ENCODE data around the gene ITGA11. TPM values are rescaled to one million over a fixed set of nuclear protein-coding genes. Genes with fewer than 3 reads are reported as not detected.

The ITGA11 gene
- total RNA-seq, 1 donor from 2014 or later, result 193 TPM

DNA sequence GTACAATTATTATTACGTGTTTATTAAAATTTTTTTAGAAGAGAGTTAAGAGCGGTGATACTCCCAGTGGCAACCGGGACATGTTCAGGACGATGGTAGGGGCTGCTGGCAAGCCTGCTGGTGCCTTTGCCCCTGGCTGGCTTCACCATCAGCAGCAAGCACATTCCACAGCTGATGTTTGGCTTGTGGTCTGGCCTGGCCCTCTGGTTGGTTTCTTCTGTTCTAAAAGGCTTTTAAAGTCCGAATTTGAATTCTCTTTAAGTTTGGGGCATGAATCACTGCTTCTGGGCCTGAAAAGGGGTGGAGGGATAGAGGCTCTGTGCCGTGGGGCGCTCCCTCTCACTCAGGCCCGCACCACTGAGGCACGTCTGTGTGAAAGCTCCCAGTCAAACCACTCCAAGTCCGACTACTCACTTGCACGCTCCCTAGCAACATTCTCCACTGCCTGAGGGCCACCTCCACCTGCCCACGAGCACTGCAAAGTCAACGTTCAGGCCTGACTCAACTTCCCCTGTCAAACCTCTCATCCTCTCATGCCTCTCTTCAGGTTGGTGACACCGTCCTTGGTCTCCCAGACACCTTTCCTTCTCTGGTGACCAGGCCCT is 10.1 kb downstream of the ITGA11 start:
- TF ChIP-seq, protein P1, sequence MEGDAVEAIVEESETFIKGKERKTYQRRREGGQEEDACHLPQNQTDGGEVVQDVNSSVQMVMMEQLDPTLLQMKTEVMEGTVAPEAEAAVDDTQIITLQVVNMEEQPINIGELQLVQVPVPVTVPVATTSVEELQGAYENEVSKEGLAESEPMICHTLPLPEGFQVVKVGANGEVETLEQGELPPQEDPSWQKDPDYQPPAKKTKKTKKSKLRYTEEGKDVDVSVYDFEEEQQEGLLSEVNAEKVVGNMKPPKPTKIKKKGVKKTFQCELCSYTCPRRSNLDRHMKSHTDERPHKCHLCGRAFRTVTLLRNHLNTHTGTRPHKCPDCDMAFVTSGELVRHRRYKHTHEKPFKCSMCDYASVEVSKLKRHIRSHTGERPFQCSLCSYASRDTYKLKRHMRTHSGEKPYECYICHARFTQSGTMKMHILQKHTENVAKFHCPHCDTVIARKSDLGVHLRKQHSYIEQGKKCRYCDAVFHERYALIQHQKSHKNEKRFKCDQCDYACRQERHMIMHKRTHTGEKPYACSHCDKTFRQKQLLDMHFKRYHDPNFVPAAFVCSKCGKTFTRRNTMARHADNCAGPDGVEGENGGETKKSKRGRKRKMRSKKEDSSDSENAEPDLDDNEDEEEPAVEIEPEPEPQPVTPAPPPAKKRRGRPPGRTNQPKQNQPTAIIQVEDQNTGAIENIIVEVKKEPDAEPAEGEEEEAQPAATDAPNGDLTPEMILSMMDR (IDR thresholded peaks at IDR 0.05; ENCODE audit: insufficient read depth, low read depth, low read length), result no peak
- no peak for TF ChIP-seq EZH2 (IDR thresholded peaks at IDR 0.05; ENCODE audit: insufficient read depth, low read length)
- Mint-ChIP-seq H3K27ac (ENCODE audit: unreplicated experiment) (peak overlapping the region; percentile 67), H3K27me3 (ENCODE audit: low read depth, unreplicated experiment) (no peaks in the 10 kb centered on the region), H3K36me3 (ENCODE audit: low read depth, unreplicated experiment) (peaks cover 39% of the 10 kb centered on the region), H3K9me3 (ENCODE audit: unreplicated experiment) (no peaks in the 10 kb centered on the region), H3K4me3 (ENCODE audit: unreplicated experiment) (peak overlapping the region; percentile 64), H3K4me1 (ENCODE audit: low read depth, unreplicated experiment) (peaks cover 89% of the 10 kb centered on the region)
- Histone ChIP-seq H3K4me1 (ENCODE audit: insufficient read depth, low read length) (peaks cover 50% of the 10 kb centered on the region), H3K79me2 (ENCODE audit: insufficient read depth, low read length) (peaks cover 93% of the 10 kb centered on the region), H3K9me3 (ENCODE audit: insufficient read depth, low read depth, low read length) (no peaks in the 10 kb centered on the region), H3K27ac (ENCODE audit: low read depth, low read length) (peak overlapping the region; percentile 34), H3K27me3 (ENCODE audit: insufficient read depth, low read length) (no peaks in the 10 kb centered on the region), H3K36me3 (ENCODE audit: insufficient read depth, low read length) (no peaks in the 10 kb centered on the region), H3K4me2 (ENCODE audit: low read length) (peak overlapping the region; percentile 60), H4K20me1 (ENCODE audit: insufficient read depth, low read length) (peaks cover 94% of the 10 kb centered on the region), H3K9ac (ENCODE audit: low read length) (no peak overlapping the region), H2AFZ (ENCODE audit: low read depth, low read length) (no peak overlapping the region), H3K4me3 (ENCODE audit: insufficient read depth, low read depth, low read length) (no peak overlapping the region)
- FAIRE-seq, result peak; percentile 34
- peak; percentile 78 for DNase-seq (ENCODE audit: low read depth)

- Histone ChIP-seq H4K20me1 (ENCODE audit: insufficient read depth, low read length) (peaks cover 96% of the 10 kb centered on the region), H3K4me1 (ENCODE audit: insufficient read depth, low read length) (peaks cover 49% of the 10 kb centered on the region), H3K9ac (ENCODE audit: low read length) (peak overlapping the region; percentile 31), H3K36me3 (ENCODE audit: insufficient read depth, low read length) (no peaks in the 10 kb centered on the region), H2AFZ (ENCODE audit: low read depth, low read length) (no peak overlapping the region), H3K79me2 (ENCODE audit: insufficient read depth, low read length) (peaks cover 92% of the 10 kb centered on the region), H3K27ac (ENCODE audit: low read depth, low read length) (peak overlapping the region; percentile 34), H3K9me3 (ENCODE audit: insufficient read depth, low read depth, low read length) (no peaks in the 10 kb centered on the region), H3K4me2 (ENCODE audit: low read length) (peak overlapping the region; percentile 60), H3K4me3 (ENCODE audit: insufficient read depth, low read depth, low read length) (no peak overlapping the region), H3K27me3 (ENCODE audit: insufficient read depth, low read length) (no peaks in the 10 kb centered on the region)
- H3K36me3 Mint-ChIP-seq (ENCODE audit: low read depth, unreplicated experiment), result peaks cover 39% of the 10 kb centered on the region
- H3K4me1 Mint-ChIP-seq (ENCODE audit: low read depth, unreplicated experiment), result peaks cover 87% of the 10 kb centered on the region
- H3K9me3 Mint-ChIP-seq (ENCODE audit: unreplicated experiment), result no peaks in the 10 kb centered on the region
- no peak for DNase-seq (ENCODE audit: low read depth)
- peak overlapping the region; percentile 94 for H3K27ac Mint-ChIP-seq (ENCODE audit: unreplicated experiment)
- FAIRE-seq, result no peak
- H3K4me3 Mint-ChIP-seq (ENCODE audit: unreplicated experiment), result no peak overlapping the region
- no peaks in the 10 kb centered on the region for H3K27me3 Mint-ChIP-seq (ENCODE audit: low read depth, unreplicated experiment)
- TF ChIP-seq EZH2 (IDR thresholded peaks at IDR 0.05; ENCODE audit: insufficient read depth, low read length), result no peak
- TF ChIP-seq, protein P1 (IDR thresholded peaks at IDR 0.05; ENCODE audit: insufficient read depth, low read depth, low read length), result no peak
Measured at GRCh38 chr15:68421115-68421551, 10.8 kb downstream of the ITGA11 start.

- DNase-seq (ENCODE audit: low read depth) (no peak), FAIRE-seq (no peak)
- H3K27me3 ChIP-seq (ENCODE audit: insufficient read depth, low read length), result no peaks in the 10 kb centered on the region
- H4K20me1 ChIP-seq (ENCODE audit: insufficient read depth, low read length), result peaks cover 97% of the 10 kb centered on the region
- no peak overlapping the region for H3K27ac ChIP-seq (ENCODE audit: low read depth, low read length)
- peak overlapping the region; percentile 31 for H3K4me2 ChIP-seq (ENCODE audit: low read length)
- no peak overlapping the region for H3K4me3 ChIP-seq (ENCODE audit: insufficient read depth, low read depth, low read length)
- Mint-ChIP-seq H3K4me3 (ENCODE audit: unreplicated experiment) (peak overlapping the region; percentile 62), H3K9me3 (ENCODE audit: unreplicated experiment) (no peaks in the 10 kb centered on the region), H3K36me3 (ENCODE audit: low read depth, unreplicated experiment) (peaks cover 45% of the 10 kb centered on the region), H3K4me1 (ENCODE audit: low read depth, unreplicated experiment) (peaks cover 85% of the 10 kb centered on the region), H3K27me3 (ENCODE audit: low read depth, unreplicated experiment) (peaks cover under 1% of the 10 kb centered on the region), H3K27ac (ENCODE audit: unreplicated experiment) (peak overlapping the region; percentile 66)
- no peaks in the 10 kb centered on the region for H3K9me3 ChIP-seq (ENCODE audit: insufficient read depth, low read depth, low read length)
- peaks cover 49% of the 10 kb centered on the region for H3K4me1 ChIP-seq (ENCODE audit: insufficient read depth, low read length)
- H3K9ac ChIP-seq (ENCODE audit: low read length), result no peak overlapping the region
- TF ChIP-seq, protein P1 (IDR thresholded peaks at IDR 0.05; ENCODE audit: insufficient read depth, low read depth, low read length), result no peak
- no peak for TF ChIP-seq EZH2 (IDR thresholded peaks at IDR 0.05; ENCODE audit: insufficient read depth, low read length)
- peaks cover 92% of the 10 kb centered on the region for H3K79me2 ChIP-seq (ENCODE audit: insufficient read depth, low read length)
- no peaks in the 10 kb centered on the region for H3K36me3 ChIP-seq (ENCODE audit: insufficient read depth, low read length)
- no peak overlapping the region for H2AFZ ChIP-seq (ENCODE audit: low read depth, low read length)
Measured at GRCh38 chr15:68420186-68420684, 11.7 kb downstream of the ITGA11 start.
